C4-2B (cell line): ENCODE data around the gene KLHL2.

Source experiments
- CTCF ChIP-seq: fragments of 450-650 bp; conservative IDR thresholded peaks from 2 replicates; pipeline ENCODE4 v1.5.1; 2017; ENCODE audit warnings: mild to moderate bottlenecking
- ZFX ChIP-seq: fragments of 450-650 bp; IDR thresholded peaks from 2 replicates; pipeline ENCODE4 v1.6.1; 2017

GRCh38 chr4:165177725-165178666 is 29.4 kb upstream of the KLHL2 start:
- TF ChIP-seq CTCF (no peak), ZFX (no peak)
